ENCODE results near the gene PHC2.

Gene PHC2

GRCh38 chr1:33381977-33382376, 48.9 kb downstream of the PHC2 start:
- TF ChIP-seq ZFX (IDR thresholded peaks at IDR 0.05; ENCODE audit: borderline replicate concordance) (no peak), CTCF (IDR thresholded peaks at IDR 0.05) (no peak)
- no peak overlapping the region for H3K27ac ChIP-seq

- H3K27ac ChIP-seq: no peak overlapping the region
- TF ChIP-seq ZFX (IDR thresholded peaks at IDR 0.05; ENCODE audit: borderline replicate concordance) (no peak), CTCF (IDR thresholded peaks at IDR 0.05) (no peak)
Observed at GRCh38 chr1:33380811-33381210, 50.1 kb downstream of the PHC2 start.

- no peak for TF ChIP-seq ZFX (IDR thresholded peaks at IDR 0.05; ENCODE audit: borderline replicate concordance)
- TF ChIP-seq CTCF (IDR thresholded peaks at IDR 0.05): no peak
Observed at GRCh38 chr1:33379631-33380354, 51.1 kb downstream of the PHC2 start.

GRCh38 chr1:33378976-33379375, 51.9 kb downstream of the PHC2 start:
- no peak overlapping the region for H3K27ac ChIP-seq
- no peak for TF ChIP-seq ZFX (IDR thresholded peaks at IDR 0.05; ENCODE audit: borderline replicate concordance)
- TF ChIP-seq CTCF (IDR thresholded peaks at IDR 0.05): no peak

More at GRCh38 chr1:33379631-33380354, 51.1 kb downstream of the PHC2 start:
- no peak overlapping the region for H3K27ac ChIP-seq

- no peak overlapping the region for H3K27ac ChIP-seq
- TF ChIP-seq ZFX (IDR thresholded peaks at IDR 0.05; ENCODE audit: borderline replicate concordance) (no peak), CTCF (IDR thresholded peaks at IDR 0.05) (no peak)
Observed at GRCh38 chr1:33378524-33378923, 52.4 kb downstream of the PHC2 start.

GRCh38 chr1:33377756-33378155, 53.1 kb downstream of the PHC2 start:
- TF ChIP-seq ZFX (IDR thresholded peaks at IDR 0.05; ENCODE audit: borderline replicate concordance) (no peak), CTCF (IDR thresholded peaks at IDR 0.05) (no peak)
- H3K27ac ChIP-seq: no peak overlapping the region

- H3K27ac ChIP-seq: no peak overlapping the region
- no peak for TF ChIP-seq ZFX (IDR thresholded peaks at IDR 0.05; ENCODE audit: borderline replicate concordance)
- no peak for TF ChIP-seq CTCF (IDR thresholded peaks at IDR 0.05)
Observed at GRCh38 chr1:33377013-33377412, 53.9 kb downstream of the PHC2 start.

Data from 22Rv1 (cell line).